ENCODE data around the gene FAM181A.

The FAM181A gene

DNA sequence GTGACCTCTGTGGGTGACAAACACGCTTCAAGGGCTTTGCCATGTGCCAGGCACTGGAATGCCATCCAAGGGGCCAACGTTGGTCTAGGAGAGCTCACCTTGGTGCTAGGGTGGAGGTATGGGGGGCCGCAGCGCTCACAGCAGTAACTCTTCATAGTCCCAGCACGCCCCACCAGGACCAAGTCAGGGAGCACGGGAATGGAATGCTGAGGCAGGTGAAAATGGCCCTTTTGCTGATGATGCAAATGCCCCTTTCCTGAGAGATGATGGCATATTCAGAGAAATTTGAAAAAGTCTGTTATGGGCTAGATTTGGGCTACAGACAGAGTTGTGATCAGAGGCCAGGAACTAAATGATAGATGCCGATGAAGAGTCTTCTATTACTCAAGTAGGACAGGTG, 10.0 kb upstream of the FAM181A start:
- no peak for DNase-seq
- H3K23ac ChIP-seq (ENCODE audit: low read length), result no peak overlapping the region
- no peaks in the 10 kb centered on the region for H3K27me3 ChIP-seq (ENCODE audit: insufficient read depth, low read length)
- no CpG with 5 or more reads among the region's 7 CpGs for WGBS (ENCODE audit: extremely low coverage, insufficient coverage, insufficient read length)
- H2BK5ac ChIP-seq (ENCODE audit: low read depth, low read length, poor library complexity), result no peak overlapping the region
- no peak overlapping the region for H3K4me2 ChIP-seq (ENCODE audit: low read length)
- H3K9ac ChIP-seq (ENCODE audit: low read length), result no peak overlapping the region
- no peak overlapping the region for H2AK5ac ChIP-seq (ENCODE audit: low read length)
- no peaks in the 10 kb centered on the region for H3K79me2 ChIP-seq (ENCODE audit: control insufficient read depth, insufficient read depth, low read length, poor library complexity)
- H3K27ac ChIP-seq (ENCODE audit: low read depth, low read length), result no peak overlapping the region
- H2AFZ ChIP-seq (ENCODE audit: insufficient read depth, low read length, poor library complexity), result no peak overlapping the region
- no peak overlapping the region for H4K91ac ChIP-seq (ENCODE audit: low read depth, low read length)
- no peak overlapping the region for H2BK120ac ChIP-seq (ENCODE audit: insufficient read depth, low read length, poor library complexity)
- peaks cover 2% of the 10 kb centered on the region for H3K9me3 ChIP-seq (ENCODE audit: insufficient read depth, low read depth, low read length)
- H4K12ac ChIP-seq (ENCODE audit: low read depth, low read length), result no peak overlapping the region
- H4K8ac ChIP-seq (ENCODE audit: low read depth, low read length), result no peak overlapping the region
- no peak overlapping the region for H3K4me3 ChIP-seq (ENCODE audit: low read depth, low read length)
- H3K4me1 ChIP-seq (ENCODE audit: control insufficient read depth in 1 of 2, insufficient read depth in 2 of 2, low read length in 2 of 2), result no peaks in the 10 kb centered on the region
- no peak overlapping the region for H3K4ac ChIP-seq (ENCODE audit: low read depth, low read length)
- no peak overlapping the region for H3K18ac ChIP-seq (ENCODE audit: low read length)
- H3K79me1 ChIP-seq (ENCODE audit: low read length), result no peaks in the 10 kb centered on the region
- H3K14ac ChIP-seq (ENCODE audit: low read length), result no peak overlapping the region
- H2BK12ac ChIP-seq (ENCODE audit: low read length), result no peak overlapping the region
- H3K36me3 ChIP-seq (ENCODE audit: control insufficient read depth in 1 of 2, insufficient read depth in 2 of 2, low read length in 2 of 2), result no peaks in the 10 kb centered on the region

DNA sequence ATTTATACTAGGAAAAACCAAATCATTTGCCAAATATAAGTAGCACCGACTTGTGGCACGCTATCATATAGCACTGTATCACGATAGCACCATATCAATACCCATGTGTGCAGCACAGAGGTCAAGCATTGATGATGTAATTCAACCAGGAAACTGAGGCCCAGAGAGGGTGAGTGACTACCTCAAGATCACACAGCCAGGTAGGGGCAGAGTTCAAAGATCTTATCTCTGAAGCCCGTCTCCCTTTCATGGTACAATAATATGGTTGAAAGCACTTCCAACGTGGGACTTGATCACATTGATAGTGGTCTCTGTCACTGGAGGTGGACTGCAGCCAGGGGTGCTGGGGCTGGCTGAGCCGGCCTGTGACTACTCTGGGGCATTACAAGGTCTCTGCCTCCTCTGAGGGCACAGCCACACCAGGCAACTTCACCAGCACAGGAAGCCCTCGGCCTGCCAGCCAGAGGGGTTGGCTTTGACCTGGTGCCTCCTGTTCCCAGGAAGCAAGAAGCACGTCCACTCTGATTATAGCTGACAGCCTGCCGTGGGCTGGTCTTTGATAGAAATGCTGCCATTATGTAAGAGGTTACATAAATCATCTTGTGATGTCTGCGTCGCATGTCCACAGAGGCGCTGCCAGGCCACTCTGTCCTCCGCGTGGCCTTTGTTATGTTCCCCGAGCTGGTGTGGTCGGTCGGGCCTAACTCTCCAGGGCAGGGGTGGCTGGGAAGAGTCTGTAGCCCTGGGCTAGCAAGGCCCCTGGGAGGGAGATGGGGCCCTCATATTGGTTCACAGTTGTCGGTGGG, 5.9 kb upstream of the FAM181A start:
- Histone ChIP-seq H2AK5ac (ENCODE audit: low read length) (no peak overlapping the region), H2AFZ (ENCODE audit: insufficient read depth, low read length, poor library complexity) (no peak overlapping the region), H3K9ac (ENCODE audit: low read length) (no peak overlapping the region), H2BK12ac (ENCODE audit: low read length) (no peak overlapping the region), H4K91ac (ENCODE audit: low read depth, low read length) (no peak overlapping the region), H3K4me1 (ENCODE audit: control insufficient read depth in 1 of 2, insufficient read depth in 2 of 2, low read length in 2 of 2) (no peaks in the 10 kb centered on the region), H3K9me3 (ENCODE audit: insufficient read depth, low read depth, low read length) (peaks cover 3% of the 10 kb centered on the region), H2BK5ac (ENCODE audit: low read depth, low read length, poor library complexity) (no peak overlapping the region), H3K23ac (ENCODE audit: low read length) (no peak overlapping the region), H3K27me3 (ENCODE audit: insufficient read depth, low read length) (no peaks in the 10 kb centered on the region), H3K4me2 (ENCODE audit: low read length) (no peak overlapping the region), H4K12ac (ENCODE audit: low read depth, low read length) (no peak overlapping the region), H4K8ac (ENCODE audit: low read depth, low read length) (no peak overlapping the region), H3K27ac (ENCODE audit: low read depth, low read length) (no peak overlapping the region), H3K18ac (ENCODE audit: low read length) (no peak overlapping the region), H3K36me3 (ENCODE audit: control insufficient read depth in 1 of 2, insufficient read depth in 2 of 2, low read length in 2 of 2) (no peaks in the 10 kb centered on the region), H3K14ac (ENCODE audit: low read length) (no peak overlapping the region), H3K4ac (ENCODE audit: low read depth, low read length) (no peak overlapping the region), H3K79me1 (ENCODE audit: low read length) (no peaks in the 10 kb centered on the region), H2BK120ac (ENCODE audit: insufficient read depth, low read length, poor library complexity) (no peak overlapping the region), H3K4me3 (ENCODE audit: low read depth, low read length) (no peak overlapping the region), H3K79me2 (ENCODE audit: control insufficient read depth, insufficient read depth, low read length, poor library complexity) (no peaks in the 10 kb centered on the region)
- DNase-seq, result no peak
- WGBS (ENCODE audit: extremely low coverage, insufficient coverage, insufficient read length), result no CpG with 5 or more reads among the region's 18 CpGs

DNA sequence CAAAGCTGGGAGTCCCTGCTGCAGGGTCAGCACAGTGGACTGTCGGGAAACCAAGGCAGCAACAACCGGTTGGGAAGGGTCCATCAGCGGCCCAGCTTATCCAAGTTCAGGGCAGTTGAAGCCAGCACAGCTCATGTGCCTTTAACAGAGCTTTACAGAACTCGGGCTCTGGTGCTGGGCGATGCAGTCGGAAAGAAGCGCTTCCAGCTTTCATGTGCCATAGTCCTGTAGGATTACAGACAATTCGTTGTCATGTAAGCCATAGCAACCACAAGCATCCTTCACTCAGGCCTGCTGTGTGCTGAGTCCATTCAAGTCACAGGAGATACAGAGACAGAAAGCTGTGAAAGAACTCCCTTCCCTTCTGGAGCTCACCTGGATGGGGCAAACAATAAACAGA, 3.5 kb upstream of the FAM181A start:
- WGBS (ENCODE audit: extremely low coverage, insufficient coverage, insufficient read length), result no CpG with 5 or more reads among the region's 8 CpGs
- H4K8ac ChIP-seq (ENCODE audit: low read depth, low read length), result no peak overlapping the region
- H2BK5ac ChIP-seq (ENCODE audit: low read depth, low read length, poor library complexity), result no peak overlapping the region
- no peak overlapping the region for H3K18ac ChIP-seq (ENCODE audit: low read length)
- H3K27me3 ChIP-seq (ENCODE audit: insufficient read depth, low read length), result no peaks in the 10 kb centered on the region
- H3K4me2 ChIP-seq (ENCODE audit: low read length), result no peak overlapping the region
- H3K4me1 ChIP-seq (ENCODE audit: control insufficient read depth in 1 of 2, insufficient read depth in 2 of 2, low read length in 2 of 2), result no peaks in the 10 kb centered on the region
- H4K91ac ChIP-seq (ENCODE audit: low read depth, low read length), result no peak overlapping the region
- no peaks in the 10 kb centered on the region for H3K36me3 ChIP-seq (ENCODE audit: control insufficient read depth in 1 of 2, insufficient read depth in 2 of 2, low read length in 2 of 2)
- no peak for DNase-seq
- H2AK5ac ChIP-seq (ENCODE audit: low read length), result no peak overlapping the region
- no peaks in the 10 kb centered on the region for H3K79me1 ChIP-seq (ENCODE audit: low read length)
- H3K23ac ChIP-seq (ENCODE audit: low read length), result no peak overlapping the region
- peaks cover 3% of the 10 kb centered on the region for H3K9me3 ChIP-seq (ENCODE audit: insufficient read depth, low read depth, low read length)
- no peak overlapping the region for H3K9ac ChIP-seq (ENCODE audit: low read length)
- no peak overlapping the region for H2BK12ac ChIP-seq (ENCODE audit: low read length)
- no peak overlapping the region for H2BK120ac ChIP-seq (ENCODE audit: insufficient read depth, low read length, poor library complexity)
- no peak overlapping the region for H3K4ac ChIP-seq (ENCODE audit: low read depth, low read length)
- no peak overlapping the region for H4K12ac ChIP-seq (ENCODE audit: low read depth, low read length)
- H2AFZ ChIP-seq (ENCODE audit: insufficient read depth, low read length, poor library complexity), result no peak overlapping the region
- H3K4me3 ChIP-seq (ENCODE audit: low read depth, low read length), result no peak overlapping the region
- no peak overlapping the region for H3K27ac ChIP-seq (ENCODE audit: low read depth, low read length)
- H3K14ac ChIP-seq (ENCODE audit: low read length), result no peak overlapping the region
- H3K79me2 ChIP-seq (ENCODE audit: control insufficient read depth, insufficient read depth, low read length, poor library complexity), result no peaks in the 10 kb centered on the region

DNA sequence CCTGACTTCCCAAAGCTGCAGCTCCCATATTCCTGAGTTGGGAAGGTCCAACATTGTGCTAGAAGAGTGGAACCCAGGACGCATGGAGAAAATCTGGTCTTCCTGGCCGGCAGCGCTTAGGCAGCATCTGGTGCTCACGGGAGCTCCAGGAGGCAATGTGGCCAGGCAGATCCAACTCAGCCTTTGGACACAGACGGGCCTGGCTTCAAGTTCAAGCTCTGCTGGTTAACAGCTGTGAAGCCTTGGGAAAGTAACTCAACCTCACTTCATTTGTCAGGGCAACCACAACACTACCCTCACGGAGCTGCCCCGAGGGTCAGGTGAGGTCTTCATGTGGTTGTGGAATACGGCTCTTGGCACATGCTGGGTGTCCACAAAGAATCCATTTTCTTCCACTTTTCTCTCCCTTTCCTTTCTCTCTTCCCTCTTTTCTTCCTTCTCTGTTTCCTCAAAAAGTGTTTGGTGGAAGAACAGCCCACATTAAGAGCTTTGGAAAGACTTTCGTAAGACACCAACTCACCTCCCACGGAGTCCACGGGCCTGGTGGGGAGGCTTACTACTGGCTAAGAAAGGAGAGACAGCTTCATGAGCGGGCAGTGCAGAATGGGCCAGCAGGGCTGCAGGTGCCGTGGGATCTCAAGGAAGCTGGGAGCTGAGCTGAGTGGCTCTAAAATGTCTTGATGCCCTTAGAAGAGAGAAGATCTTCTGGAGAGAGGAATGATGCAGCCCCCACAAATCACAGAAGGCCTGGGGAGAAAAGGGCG, 2.4 kb upstream of the FAM181A start:
- Histone ChIP-seq H3K4ac (ENCODE audit: low read depth, low read length) (no peak overlapping the region), H3K4me3 (ENCODE audit: low read depth, low read length) (no peak overlapping the region)

More for the DNA sequence above, 2.4 kb upstream of the FAM181A start:
- H2AK5ac ChIP-seq (ENCODE audit: low read length), result no peak overlapping the region
- no peak overlapping the region for H4K8ac ChIP-seq (ENCODE audit: low read depth, low read length)
- H3K27ac ChIP-seq (ENCODE audit: low read depth, low read length), result no peak overlapping the region
- no peak overlapping the region for H3K18ac ChIP-seq (ENCODE audit: low read length)
- no CpG with 5 or more reads among the region's 14 CpGs for WGBS (ENCODE audit: extremely low coverage, insufficient coverage, insufficient read length)
- no peak overlapping the region for H2AFZ ChIP-seq (ENCODE audit: insufficient read depth, low read length, poor library complexity)
- H2BK12ac ChIP-seq (ENCODE audit: low read length), result no peak overlapping the region
- no peaks in the 10 kb centered on the region for H3K36me3 ChIP-seq (ENCODE audit: control insufficient read depth in 1 of 2, insufficient read depth in 2 of 2, low read length in 2 of 2)
- no peaks in the 10 kb centered on the region for H3K27me3 ChIP-seq (ENCODE audit: insufficient read depth, low read length)
- no peak for DNase-seq
- no peak overlapping the region for H4K91ac ChIP-seq (ENCODE audit: low read depth, low read length)
- no peak overlapping the region for H3K14ac ChIP-seq (ENCODE audit: low read length)
- no peak overlapping the region for H3K23ac ChIP-seq (ENCODE audit: low read length)
- H2BK5ac ChIP-seq (ENCODE audit: low read depth, low read length, poor library complexity), result no peak overlapping the region
- no peak overlapping the region for H3K4me2 ChIP-seq (ENCODE audit: low read length)
- H3K79me2 ChIP-seq (ENCODE audit: control insufficient read depth, insufficient read depth, low read length, poor library complexity), result no peaks in the 10 kb centered on the region
- H3K9ac ChIP-seq (ENCODE audit: low read length), result no peak overlapping the region
- H4K12ac ChIP-seq (ENCODE audit: low read depth, low read length), result no peak overlapping the region
- H3K4me1 ChIP-seq (ENCODE audit: control insufficient read depth in 1 of 2, insufficient read depth in 2 of 2, low read length in 2 of 2), result no peaks in the 10 kb centered on the region
- H3K79me1 ChIP-seq (ENCODE audit: low read length), result no peaks in the 10 kb centered on the region
- no peak overlapping the region for H2BK120ac ChIP-seq (ENCODE audit: insufficient read depth, low read length, poor library complexity)
- H3K9me3 ChIP-seq (ENCODE audit: insufficient read depth, low read depth, low read length), result peaks cover 2% of the 10 kb centered on the region

Measured in trophoblast cell (in vitro differentiated cells and primary cell).